ENCODE data around the gene MTA3.

GRCh38 chr2:42764901-42765300 is 196.5 kb downstream of the MTA3 start:
- TF ChIP-seq, protein P1, sequence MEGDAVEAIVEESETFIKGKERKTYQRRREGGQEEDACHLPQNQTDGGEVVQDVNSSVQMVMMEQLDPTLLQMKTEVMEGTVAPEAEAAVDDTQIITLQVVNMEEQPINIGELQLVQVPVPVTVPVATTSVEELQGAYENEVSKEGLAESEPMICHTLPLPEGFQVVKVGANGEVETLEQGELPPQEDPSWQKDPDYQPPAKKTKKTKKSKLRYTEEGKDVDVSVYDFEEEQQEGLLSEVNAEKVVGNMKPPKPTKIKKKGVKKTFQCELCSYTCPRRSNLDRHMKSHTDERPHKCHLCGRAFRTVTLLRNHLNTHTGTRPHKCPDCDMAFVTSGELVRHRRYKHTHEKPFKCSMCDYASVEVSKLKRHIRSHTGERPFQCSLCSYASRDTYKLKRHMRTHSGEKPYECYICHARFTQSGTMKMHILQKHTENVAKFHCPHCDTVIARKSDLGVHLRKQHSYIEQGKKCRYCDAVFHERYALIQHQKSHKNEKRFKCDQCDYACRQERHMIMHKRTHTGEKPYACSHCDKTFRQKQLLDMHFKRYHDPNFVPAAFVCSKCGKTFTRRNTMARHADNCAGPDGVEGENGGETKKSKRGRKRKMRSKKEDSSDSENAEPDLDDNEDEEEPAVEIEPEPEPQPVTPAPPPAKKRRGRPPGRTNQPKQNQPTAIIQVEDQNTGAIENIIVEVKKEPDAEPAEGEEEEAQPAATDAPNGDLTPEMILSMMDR (IDR thresholded peaks at IDR 0.05; ENCODE audit: low read depth, low read length): no peak
- TF ChIP-seq EZH2phosphoT487 (IDR thresholded peaks at IDR 0.05; ENCODE audit: low read depth): no peak
